ENCODE measurements around the gene BCLAF1.

The BCLAF1 gene

GRCh38 chr6:136209496-136209895, 80.2 kb downstream of the BCLAF1 start:
- no peak for ATAC-seq
- no peak for TF ChIP-seq ARNTL (CRISPR knock-in tag; IDR thresholded peaks at IDR 0.05; ENCODE audit: borderline replicate concordance, low read depth)
- no peak for TF ChIP-seq POU6F1 (CRISPR knock-in tag; IDR thresholded peaks at IDR 0.05; ENCODE audit: borderline replicate concordance, low read depth)

- TF ChIP-seq BACH2 (CRISPR knock-in tag; IDR thresholded peaks at IDR 0.05; ENCODE audit: borderline replicate concordance) = no peak
- TF ChIP-seq PPARA (CRISPR knock-in tag; IDR thresholded peaks at IDR 0.05; ENCODE audit: borderline replicate concordance) = no peak
- no peak for TF ChIP-seq TOX (CRISPR knock-in tag; IDR thresholded peaks at IDR 0.05; ENCODE audit: borderline replicate concordance)
- no peak for TF ChIP-seq ARNTL (CRISPR knock-in tag; IDR thresholded peaks at IDR 0.05; ENCODE audit: borderline replicate concordance, low read depth)
- no peak for TF ChIP-seq ESRRG (CRISPR knock-in tag; IDR thresholded peaks at IDR 0.05)
- TF ChIP-seq RARB (CRISPR knock-in tag; IDR thresholded peaks at IDR 0.05) = no peak
- TF ChIP-seq ZNF565 (CRISPR knock-in tag; conservative IDR thresholded peaks at IDR 0.05; ENCODE audit: low read depth) = no peak
- TF ChIP-seq TCF4 (CRISPR knock-in tag; IDR thresholded peaks at IDR 0.05; ENCODE audit: borderline replicate concordance) = no peak
- no peak for TF ChIP-seq POU6F1 (CRISPR knock-in tag; IDR thresholded peaks at IDR 0.05; ENCODE audit: borderline replicate concordance, low read depth)
- TF ChIP-seq OSR1 (CRISPR knock-in tag; IDR thresholded peaks at IDR 0.05) = no peak
- no peak for TF ChIP-seq ZNF8 (CRISPR knock-in tag; IDR thresholded peaks at IDR 0.05)
- TF ChIP-seq CREB5 (CRISPR knock-in tag; IDR thresholded peaks at IDR 0.05; ENCODE audit: low read depth) = no peak
- no peak for TF ChIP-seq ZFP3 (CRISPR knock-in tag; IDR thresholded peaks at IDR 0.05)
- no peak for TF ChIP-seq ZC3H10 (CRISPR knock-in tag; IDR thresholded peaks at IDR 0.05)
- TF ChIP-seq ZFP30 (CRISPR knock-in tag; IDR thresholded peaks at IDR 0.05) = no peak
- no peak for TF ChIP-seq ISL1 (CRISPR knock-in tag; IDR thresholded peaks at IDR 0.05)
- TF ChIP-seq GLIS3 (CRISPR knock-in tag; IDR thresholded peaks at IDR 0.05) = no peak
- ATAC-seq = no peak
These were observed 80.9 kb downstream of the BCLAF1 start for GRCh38 chr6:136208783-136209182.
